ENCODE results near the gene ING1.

Gene ING1

GRCh38 chr13:110712849-110713641, 455 bp upstream of the ING1 start:
- Histone ChIP-seq H3K27ac (peak overlapping the region; percentile 100), H3K4me3 (peak overlapping the region; percentile 95)
- TF ChIP-seq CTCF (IDR thresholded peaks at IDR 0.05), result no peak
- DNase-seq (ENCODE audit: low spot score), result peak; percentile 100

- DNase-seq (ENCODE audit: low spot score), result peak; percentile 81
- Histone ChIP-seq H3K4me3 (peak overlapping the region; percentile 95), H3K27ac (peak overlapping the region; percentile 100)
- TF ChIP-seq CTCF (IDR thresholded peaks at IDR 0.05), result no peak
Observed at GRCh38 chr13:110713981-110714796, 689 bp downstream of the ING1 start.

- peak overlapping the region; percentile 100 for H3K27ac ChIP-seq
- no peak for TF ChIP-seq CTCF (IDR thresholded peaks at IDR 0.05)
- peak overlapping the region; percentile 95 for H3K4me3 ChIP-seq
- DNase-seq (ENCODE audit: low spot score), result no peak
Observed at GRCh38 chr13:110714797-110715394, 1.4 kb downstream of the ING1 start.

GRCh38 chr13:110715395-110716246, 2.1 kb downstream of the ING1 start:
- Histone ChIP-seq H3K4me3 (peak overlapping the region; percentile 95), H3K27ac (peak overlapping the region; percentile 100)
- no peak for TF ChIP-seq CTCF (IDR thresholded peaks at IDR 0.05)
- DNase-seq (ENCODE audit: low spot score), result peak; percentile 99

GRCh38 chr13:110716247-110716515, 2.7 kb downstream of the ING1 start:
- peak overlapping the region; percentile 85 for H3K4me3 ChIP-seq
- DNase-seq (ENCODE audit: low spot score), result peak; percentile 82
- no peak for TF ChIP-seq CTCF (IDR thresholded peaks at IDR 0.05)
- H3K27ac ChIP-seq, result peak overlapping the region; percentile 93 to 95

- no peak for DNase-seq (ENCODE audit: low spot score)
- Histone ChIP-seq H3K27ac (no peak overlapping the region), H3K4me3 (no peak overlapping the region)
- no peak for TF ChIP-seq CTCF (IDR thresholded peaks at IDR 0.05)
Observed at GRCh38 chr13:110719036-110719710, 5.7 kb downstream of the ING1 start.

Measured in coronary artery (tissue), 2 donors.